NCI-H748 (cell line): ENCODE results near the gene TLE3.
A peak's percentile ranks its signal among the peaks of the same experiment; 100 is the strongest.

Source experiments
- DNase-seq: peaks from one replicate; lab custom pipeline; 2025; ENCODE audit not compliant: unreplicated experiment; lab: John Stamatoyannopoulos, UW

TLE3 gene

DNA sequence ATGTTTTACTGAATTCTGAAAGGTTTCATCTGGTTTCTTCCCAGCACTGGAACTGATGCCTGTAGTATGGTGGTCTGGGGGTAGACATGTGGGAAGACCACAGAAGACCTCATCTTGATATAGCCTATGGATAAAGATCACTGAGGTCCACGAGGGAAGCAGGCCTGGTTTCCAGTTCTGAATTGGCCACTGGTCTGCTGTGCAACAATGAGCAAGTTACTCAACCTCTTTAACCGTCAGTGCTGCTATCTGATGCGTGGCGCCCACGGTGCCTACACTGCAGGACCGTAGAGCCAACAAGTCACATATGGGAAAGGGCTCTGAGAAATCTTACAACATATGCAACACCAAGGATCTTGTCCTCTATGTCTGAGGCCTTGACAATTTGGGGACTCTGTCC lies 13.3 kb downstream of the TLE3 start:
- DNase-seq, result no peak

DNA sequence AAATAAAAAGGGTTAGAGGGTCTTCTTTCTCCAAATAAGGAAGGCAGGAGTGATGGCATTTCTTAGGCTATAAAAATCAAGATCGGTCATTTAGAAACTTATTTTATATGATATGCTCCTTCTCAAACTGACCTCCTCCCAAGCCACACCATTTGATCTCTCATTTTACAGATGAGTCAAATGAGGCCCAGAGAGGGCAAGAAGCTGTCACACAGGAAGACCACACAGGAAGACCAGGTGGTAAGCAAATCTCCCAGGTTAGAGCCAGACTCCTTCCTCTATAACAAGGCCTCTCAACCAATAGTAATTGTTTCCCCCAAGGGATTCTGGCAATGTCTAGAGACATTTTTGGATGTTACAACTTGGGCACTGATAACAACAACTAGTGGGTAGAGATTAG lies 13.8 kb downstream of the TLE3 start:
- no peak for DNase-seq

DNA sequence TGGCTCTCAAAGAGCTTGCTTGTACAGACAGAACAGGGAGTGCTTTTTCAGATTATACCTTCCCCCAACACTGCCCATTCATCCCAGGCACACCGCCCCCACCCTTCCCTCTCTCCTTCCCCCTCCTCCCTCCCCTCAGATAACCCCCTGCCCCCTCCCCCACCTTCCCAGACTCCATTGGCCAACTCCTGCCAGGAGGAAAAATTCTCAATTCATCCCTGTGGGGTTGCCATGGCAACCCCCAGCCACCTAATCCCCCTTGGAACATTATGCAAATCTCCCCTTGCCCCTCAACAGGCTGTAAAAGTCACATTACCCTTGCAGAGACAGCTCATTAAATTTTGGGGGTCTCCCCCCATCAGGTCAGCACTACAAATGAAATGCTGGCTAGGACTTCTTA lies 14.3 kb downstream of the TLE3 start:
- DNase-seq, result peak; percentile 3

DNA sequence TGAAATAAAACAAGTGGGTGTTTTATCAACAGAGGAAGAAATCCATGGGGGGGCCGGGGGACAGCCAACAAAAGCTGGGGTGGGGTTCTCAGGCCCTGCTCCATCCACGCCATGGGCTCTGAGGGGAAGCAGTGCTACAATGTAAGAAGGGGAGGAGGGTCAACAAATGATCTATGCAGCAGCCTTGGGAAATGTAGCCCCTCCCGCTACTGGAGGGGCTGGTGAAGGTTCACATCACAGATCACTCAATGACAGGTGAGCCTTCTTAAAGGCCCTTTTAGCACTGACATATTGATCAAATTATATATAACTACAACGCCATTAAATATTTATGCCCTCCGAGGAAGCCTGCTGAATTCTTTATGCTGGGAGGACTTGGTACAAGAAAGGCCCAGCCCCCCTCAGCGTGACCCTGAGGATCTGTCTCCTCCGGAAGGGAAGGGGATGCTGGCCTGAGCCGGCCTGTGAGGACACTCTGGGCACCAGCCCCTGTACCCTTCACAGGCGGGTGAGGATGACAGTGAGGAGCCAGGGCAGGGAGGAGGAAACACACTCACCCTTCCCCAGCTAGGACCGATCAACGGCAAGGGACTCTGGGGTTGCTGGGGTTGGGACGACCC lies 15.3 kb downstream of the TLE3 start:
- no peak for DNase-seq

DNA sequence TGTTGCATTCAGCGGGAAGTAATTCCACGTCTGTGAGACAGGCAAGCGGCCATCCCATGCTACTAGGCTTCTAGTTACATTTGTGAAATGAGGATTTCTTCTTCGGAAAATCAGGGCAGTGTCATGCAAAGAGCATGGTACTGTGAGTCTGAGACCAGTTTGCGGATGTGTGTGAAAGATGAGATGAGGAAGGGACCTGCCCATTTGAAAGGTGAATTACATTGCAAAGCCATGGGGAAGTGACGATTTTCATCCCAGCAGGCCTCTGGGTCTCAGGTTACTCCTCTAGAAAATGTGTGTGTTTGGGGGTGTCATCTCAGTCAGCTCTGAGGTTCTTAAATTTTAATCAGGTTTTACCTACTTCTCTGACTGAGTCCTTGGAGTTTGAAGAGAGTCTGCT lies 16.1 kb downstream of the TLE3 start:
- no peak for DNase-seq

DNA sequence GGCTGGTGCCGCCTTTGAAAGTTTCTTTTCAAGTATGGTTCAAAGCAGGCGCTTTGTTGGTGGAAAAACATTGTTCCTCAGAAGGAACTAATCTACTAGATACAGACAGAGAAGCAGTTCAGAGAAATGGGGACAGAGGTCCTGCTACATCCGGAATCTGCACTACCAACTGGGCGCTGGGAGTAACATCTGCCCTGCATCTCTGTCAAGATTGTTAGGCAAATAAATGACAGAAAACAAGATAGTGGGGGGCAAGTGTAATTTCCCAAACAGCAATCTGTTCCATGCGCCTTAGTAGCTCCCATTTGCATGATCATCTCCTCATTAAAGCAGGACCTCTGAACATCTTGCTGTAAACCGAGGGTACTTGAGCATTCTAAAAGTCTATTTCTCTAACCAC lies 17.4 kb downstream of the TLE3 start:
- no peak for DNase-seq

DNA sequence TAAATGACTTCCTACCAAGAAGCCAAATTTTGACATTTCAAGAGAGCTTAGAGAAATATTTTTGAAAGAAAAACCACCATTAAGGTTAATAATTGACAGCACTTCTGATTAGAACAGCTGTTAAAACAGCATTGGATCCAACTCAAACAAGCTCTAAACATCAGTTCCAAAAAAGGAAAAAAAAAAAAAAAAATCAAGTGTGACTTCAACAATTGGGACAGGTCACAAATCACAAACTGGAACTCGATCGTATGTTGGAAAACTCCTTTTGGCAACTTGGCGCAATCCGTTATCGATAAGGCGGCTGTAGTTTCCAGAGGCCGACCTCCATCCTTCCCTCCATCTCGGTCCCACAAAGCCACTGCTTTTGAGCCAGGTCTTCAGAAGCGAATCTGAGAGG lies 17.8 kb downstream of the TLE3 start:
- no peak for DNase-seq

DNA sequence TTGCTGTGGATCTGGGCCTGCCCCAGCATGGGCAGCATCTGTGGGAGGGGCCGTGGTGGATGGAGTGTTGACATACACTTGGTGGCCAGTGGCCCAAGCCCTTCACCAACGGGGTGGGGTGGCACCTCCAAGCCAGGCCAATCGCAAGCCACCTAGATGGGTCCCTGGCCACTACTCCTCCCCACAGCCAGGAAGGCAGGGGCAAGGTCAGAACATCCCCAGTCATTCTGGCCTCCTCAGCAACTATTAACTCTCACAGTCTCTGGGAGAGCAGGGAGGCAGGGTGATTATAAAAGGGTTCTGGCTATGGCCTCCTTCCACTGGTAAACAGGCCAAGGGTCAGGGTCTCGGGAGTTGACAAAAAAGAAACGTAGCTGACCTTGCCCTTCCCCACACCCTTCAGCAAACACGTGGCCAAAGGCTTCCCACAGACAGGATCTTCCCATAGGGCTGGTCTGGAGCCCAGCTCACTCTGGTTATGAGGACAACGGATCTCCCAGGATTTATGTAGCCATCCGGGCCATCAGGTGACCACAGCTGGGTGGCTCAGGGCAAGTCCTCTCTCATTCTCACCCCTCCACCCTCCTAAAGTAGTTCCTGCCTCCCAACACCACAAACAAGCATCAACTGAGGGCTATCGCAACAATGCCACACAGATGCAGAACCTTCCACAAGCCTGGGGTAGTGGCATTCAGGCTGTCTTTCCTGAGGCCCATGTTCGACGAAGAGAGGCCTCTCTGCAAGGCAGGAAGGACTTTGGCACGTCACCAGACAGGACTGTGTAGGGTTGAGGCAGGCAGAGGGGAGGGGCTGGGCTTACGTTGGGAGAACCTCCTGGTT lies 18.9 kb downstream of the TLE3 start:
- no peak for DNase-seq

DNA sequence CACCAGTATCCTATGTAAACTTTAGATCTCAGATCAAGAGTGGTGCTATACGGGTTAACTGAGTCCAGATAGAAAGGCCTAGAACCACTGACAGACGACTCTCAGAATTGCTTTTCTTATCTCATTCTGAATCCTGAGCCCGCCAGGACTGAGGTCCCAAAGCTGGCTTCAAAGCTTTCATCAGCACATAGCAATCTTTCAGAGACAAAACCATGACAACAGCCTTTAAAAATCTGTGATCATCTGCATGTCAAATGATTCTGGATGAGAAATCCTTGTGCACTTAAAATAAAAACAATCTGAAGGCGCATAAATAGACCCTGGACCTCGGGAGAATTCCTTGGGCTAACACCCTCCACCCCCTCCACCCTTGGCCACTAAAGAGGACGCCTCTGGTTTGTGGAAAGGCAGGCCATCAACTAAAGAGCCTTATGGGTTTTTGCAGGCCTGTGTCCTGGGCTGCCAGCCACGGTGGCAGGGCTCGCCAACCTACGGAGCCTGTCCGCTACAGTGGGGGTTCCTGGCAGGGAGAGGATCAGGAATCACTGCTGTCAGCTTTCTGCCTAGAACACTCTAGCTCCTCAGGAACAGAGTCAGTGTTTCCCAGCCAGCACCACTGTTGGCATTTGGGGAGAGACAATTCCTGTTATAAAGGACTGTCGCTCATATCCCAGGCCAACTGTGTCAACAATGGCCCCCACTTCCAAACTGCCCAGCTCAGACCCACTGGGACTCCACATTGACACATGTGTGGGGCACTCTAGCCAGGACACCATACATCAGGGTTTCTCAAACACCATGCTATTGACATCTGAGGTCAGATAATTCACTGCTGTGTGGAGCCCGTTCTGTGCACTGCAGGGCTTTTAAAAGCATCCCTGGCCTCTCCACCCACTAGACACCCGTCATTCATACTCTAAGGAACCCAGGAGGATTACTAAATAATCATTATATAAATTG lies 20.2 kb downstream of the TLE3 start:
- no peak for DNase-seq

DNA sequence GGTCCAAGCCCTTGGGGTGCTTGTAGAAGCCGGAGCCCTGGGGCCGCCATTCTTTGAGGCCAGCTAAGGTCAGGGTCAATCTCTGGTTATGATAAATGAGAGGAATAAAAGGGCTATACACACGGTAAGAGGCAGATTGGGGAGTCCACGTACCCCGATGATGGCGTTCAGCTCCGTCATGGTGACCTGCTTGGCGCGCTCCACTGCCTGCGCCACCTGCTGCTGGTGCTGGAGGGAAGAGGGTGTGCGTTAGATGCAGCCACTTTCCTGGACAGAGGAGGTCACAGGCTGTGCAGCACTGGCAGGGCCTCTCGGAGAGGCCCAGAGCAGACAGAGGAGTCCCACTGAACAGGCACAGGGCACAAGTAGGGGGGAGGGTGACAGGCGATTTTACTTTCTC lies 23.3 kb downstream of the TLE3 start:
- DNase-seq, result no peak

DNA sequence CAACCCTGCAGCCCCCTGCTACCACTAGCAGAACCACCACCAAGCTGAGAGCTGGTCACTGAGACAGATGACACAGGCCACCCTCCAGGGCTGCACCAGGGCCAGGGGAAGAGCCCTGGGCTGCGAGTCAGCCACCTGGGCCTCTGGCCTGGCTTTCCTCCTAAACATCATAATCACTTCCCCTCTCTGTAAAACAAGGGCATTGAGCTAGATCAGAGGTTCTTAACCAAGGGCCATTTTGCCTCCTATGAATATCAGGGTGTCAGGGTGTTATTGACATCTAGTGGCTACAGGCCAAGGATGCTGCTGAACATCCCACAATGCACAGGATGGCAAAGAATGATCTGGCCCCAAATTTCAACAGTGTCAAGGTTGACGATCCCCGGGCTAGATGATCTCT lies 25.2 kb downstream of the TLE3 start:
- no peak for DNase-seq

DNA sequence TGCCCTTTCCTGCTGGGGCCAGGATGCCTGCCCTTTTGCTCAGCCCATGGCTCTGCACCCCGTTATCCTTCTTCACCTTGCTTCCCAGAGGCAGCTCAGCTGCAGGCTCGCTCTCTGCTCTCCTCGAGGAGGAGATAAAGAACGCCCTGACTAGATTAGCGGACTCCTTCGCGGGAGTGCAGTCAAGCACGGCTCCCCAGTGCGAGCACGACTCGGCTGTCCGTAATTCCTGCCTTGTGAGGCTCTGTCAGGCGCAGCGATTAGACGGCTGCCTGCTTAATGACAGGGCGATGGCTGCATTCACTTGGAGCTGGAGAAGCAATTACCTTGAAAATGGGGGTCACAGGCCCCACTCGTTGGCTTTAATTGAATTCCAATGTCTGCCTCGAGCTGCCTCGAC lies 25.9 kb downstream of the TLE3 start:
- no peak for DNase-seq

DNA sequence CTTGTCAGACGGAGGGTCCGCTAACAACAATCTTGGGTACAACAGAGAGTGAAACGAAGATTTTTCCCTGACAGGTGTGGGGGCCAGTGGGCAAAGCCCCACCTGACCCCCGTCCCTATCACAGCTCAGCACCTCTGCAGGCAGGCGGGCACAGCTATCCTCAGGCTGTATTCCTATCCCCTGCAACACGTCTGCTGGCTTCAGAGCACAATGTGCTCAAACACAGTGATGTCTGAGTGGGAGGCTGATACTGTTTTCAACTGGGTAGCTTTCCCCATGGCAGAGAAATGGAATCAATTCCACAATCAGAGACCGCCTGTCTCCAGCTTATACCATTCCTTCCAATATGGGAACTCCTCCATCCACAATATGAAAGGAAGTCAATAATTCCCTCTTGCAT lies 28.0 kb downstream of the TLE3 start:
- DNase-seq, result no peak

DNA sequence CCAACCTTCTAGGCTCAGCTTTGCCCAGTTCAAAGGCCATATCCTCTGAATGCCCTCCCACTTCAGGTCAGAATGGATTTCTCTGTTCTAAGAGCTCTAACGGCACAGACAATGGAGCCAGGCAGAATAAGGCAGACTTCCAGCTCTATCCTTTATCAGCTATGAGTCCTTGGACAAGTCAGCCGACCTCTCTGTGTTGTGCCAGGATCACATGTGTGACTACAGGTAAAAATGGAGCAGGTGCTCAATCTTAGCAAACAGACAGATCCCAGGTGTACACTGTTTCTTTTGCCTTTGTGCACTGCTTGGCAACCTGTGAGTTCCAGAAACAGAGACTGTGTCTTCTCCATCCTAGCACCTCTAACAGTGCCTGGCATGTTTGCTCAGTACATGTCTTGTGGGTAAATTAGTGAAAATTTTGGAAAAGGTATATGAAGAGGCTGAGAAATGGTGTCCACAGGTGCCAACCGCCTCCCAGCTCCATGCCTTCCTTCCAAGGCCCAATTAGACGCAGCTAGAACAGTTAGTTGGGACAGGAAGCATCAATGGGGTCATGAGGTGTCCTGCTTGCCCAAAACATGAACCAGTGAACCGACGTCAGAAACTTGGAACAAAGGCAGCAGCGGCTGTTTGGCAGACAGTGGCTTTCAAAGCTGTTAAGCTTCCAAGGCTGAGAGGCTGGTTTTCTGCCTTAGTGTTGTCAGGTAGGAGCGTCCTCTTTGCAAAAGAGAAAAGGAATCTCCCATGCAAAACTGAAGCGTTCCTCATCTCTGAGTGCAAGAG lies 28.7 kb downstream of the TLE3 start:
- no peak for DNase-seq

DNA sequence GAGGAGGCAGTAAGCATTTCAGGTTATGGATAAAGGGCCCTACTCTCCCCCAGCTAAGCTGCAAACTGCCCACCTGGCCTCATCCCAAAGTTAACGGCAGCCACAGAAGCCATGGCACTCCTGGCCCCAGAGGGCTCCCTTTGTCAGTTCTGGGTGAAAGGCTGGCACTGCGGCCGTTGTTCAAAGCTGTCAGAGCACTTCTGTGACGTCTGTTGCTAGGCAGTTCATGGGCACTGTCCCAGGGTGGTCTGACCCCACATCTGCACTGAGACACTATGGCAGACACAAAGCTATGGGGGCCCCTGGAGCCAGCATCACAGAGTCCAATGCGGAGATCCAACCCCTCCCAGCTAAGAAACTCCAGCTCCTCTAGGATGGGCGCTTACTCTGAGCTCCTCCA lies 30.0 kb downstream of the TLE3 start:
- no peak for DNase-seq

DNA sequence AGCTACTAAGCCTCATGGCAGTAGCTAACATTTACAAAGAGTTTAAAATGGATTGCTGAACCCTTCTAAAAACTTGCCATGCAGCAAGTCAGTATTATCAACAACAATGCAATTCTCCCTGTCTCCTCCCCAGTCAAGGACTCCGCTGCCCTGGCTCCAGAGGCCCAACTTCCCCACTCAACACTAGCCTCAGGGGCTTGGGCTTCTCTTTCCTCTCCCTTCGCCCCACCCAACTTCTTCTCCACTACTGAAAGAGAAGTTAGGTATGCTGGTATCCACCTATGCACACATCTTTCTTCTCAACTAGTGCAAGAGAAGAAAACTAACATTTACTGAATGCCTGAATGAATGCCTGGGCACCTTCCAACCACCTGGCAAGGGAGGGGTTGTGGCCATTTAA lies 30.7 kb downstream of the TLE3 start:
- no peak for DNase-seq

DNA sequence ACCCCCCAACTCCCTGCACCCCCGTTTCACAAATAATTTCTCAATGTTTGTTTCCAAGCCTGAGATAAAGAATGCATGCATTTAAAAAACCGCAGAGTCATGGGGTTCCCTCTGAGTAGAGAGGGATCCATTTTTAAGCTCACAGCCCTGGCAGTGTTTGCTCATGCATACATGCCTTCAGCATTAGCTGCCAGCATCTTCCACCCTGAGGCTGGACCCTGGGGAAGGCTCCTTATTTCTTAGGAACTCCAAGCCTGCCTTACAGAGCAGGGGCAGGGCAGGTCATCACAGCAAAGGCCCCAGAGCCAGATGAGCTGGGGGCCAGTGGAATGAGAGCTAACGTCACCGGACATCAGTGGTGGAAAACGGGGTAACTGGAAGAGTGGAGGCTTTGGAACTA lies 31.3 kb downstream of the TLE3 start:
- DNase-seq, result no peak

DNA sequence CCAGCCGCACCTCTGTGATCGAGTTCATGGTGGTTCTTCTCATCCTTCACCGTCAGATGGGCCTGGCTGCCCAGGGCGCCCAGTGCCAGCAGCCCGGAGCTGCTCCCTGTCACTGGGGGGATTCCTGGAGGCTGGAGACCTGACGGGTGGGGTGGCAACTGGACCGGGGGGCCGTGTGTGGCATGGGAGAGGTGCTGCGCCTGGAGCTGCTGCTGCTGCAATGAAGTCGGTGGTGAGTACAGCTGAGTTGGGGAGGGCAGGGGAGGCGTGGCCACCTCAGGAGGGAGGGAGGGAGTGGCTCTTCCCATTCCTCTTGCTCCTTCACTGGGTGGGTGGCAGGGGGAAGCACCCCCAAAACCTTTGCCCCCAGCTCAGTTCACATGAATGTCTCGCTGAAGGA lies 31.7 kb downstream of the TLE3 start:
- DNase-seq, result no peak

DNA sequence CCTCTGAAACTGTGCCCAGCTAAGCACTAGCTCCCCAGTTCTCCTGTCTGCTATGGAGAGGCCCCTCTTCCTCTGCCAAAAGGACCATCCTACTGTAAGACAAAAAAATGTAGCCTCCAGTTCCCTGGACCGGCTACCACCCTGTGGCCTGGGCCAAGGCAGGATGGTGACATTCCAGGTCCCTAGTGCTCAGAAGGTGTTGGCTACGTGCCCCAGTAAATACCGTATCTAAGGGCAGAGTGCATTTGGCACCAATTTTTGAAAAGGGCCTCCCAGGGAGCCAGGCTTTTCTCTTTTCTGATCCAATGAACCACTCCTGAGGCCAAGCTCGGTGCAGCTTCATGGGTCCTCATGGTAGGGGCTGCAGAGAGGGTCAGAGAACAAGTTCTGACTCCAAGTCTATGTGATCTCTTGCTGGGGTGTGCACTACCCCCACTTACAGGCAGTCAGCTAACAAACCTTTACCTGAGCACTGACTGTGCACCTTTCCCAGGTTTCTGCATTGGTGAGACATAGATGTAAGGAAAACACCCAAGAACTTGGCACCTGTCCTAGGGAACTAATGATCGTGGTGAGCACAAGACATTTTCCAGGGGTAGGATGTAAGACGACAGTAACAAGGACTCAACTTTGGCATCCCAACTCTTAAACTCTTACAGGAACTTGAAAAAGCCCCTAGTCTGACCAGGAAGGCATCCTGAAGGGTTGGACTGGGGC lies 32.6 kb downstream of the TLE3 start:
- no peak for DNase-seq

DNA sequence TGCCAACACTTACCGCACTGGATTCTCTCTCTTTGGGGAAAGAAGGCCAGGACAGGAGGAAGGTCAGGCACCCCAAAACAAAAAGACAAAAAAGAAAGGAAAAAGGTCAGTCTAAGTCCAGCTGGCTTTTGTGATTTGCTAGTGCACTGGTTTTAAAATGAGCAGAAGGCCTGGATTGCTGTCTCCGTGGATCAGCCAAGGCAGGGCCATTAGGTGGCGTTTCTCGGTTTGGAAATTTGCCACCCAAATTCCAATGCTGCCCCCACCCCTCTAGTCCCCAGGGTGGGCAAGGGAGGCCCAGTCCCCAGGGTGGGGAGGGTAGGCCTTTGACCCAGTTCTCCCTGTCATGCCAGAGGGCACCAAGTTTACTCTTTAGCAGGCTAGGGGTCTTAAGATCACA lies 33.3 kb downstream of the TLE3 start:
- no peak for DNase-seq
